ENCODE data around the gene AP5Z1. TPM values are rescaled to one million over a fixed set of nuclear protein-coding genes. Genes with fewer than 3 reads are reported as not detected.

AP5Z1 gene
- total RNA-seq, 2 experiments from 2014 or later = 21.6 to 24.1 TPM

GRCh38 chr7:4762121-4763055, 13.0 kb upstream of the AP5Z1 start:
- POLR2A ChIA-PET = no interaction called here
- no peak for DNase-seq
- intact Hi-C loops (cut with micrococcal nuclease) = no loop called here
- Mint-ChIP-seq H3K27me3 (no peaks in the 10 kb centered on the region), H3K4me3 (no peak overlapping the region), H3K9me3 (no peaks in the 10 kb centered on the region), H3K27ac (no peak overlapping the region), H3K4me1 (ENCODE audit: low read depth) (no peaks in the 10 kb centered on the region), H3K36me3 (peaks cover 21% of the 10 kb centered on the region)
- CTCF ChIA-PET = no interaction called here

GRCh38 chr7:4763091-4763793, 12.2 kb upstream of the AP5Z1 start:
- Mint-ChIP-seq H3K4me3 (no peak overlapping the region), H3K27ac (no peak overlapping the region), H3K36me3 (peaks cover 24% of the 10 kb centered on the region), H3K9me3 (no peaks in the 10 kb centered on the region), H3K4me1 (ENCODE audit: low read depth) (no peaks in the 10 kb centered on the region), H3K27me3 (no peaks in the 10 kb centered on the region)
- intact Hi-C loops (cut with micrococcal nuclease) = no loop called here
- no peak for DNase-seq
- POLR2A ChIA-PET = no interaction called here
- CTCF ChIA-PET = no interaction called here

DNA sequence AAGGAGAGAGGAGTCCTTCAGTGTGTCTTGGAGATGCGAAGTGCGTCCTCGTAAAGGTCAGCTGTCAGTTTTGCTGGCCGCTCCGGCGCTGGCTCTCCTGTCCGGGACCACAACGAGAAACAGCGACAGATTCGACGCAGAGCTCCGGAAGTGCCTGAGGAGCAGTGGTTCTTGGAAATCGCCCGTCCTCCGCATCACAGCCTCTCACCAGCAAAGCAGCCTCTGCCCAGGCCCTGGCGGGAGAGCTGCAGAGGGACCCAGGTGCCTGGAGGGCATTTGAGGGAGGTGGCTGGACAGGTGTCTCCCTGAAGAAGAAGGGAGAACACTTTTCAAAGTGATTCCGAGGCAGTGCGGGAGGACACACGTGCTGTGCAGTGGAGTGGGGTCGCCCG, 11.6 kb upstream of the AP5Z1 start:
- CTCF ChIA-PET = no interaction called here
- Mint-ChIP-seq H3K4me3 (no peak overlapping the region), H3K9me3 (no peaks in the 10 kb centered on the region), H3K4me1 (ENCODE audit: low read depth) (no peaks in the 10 kb centered on the region), H3K36me3 (peaks cover 24% of the 10 kb centered on the region), H3K27me3 (no peaks in the 10 kb centered on the region), H3K27ac (no peak overlapping the region)
- intact Hi-C loops (cut with micrococcal nuclease) = no loop called here
- POLR2A ChIA-PET = no interaction called here
- no peak for DNase-seq

DNA sequence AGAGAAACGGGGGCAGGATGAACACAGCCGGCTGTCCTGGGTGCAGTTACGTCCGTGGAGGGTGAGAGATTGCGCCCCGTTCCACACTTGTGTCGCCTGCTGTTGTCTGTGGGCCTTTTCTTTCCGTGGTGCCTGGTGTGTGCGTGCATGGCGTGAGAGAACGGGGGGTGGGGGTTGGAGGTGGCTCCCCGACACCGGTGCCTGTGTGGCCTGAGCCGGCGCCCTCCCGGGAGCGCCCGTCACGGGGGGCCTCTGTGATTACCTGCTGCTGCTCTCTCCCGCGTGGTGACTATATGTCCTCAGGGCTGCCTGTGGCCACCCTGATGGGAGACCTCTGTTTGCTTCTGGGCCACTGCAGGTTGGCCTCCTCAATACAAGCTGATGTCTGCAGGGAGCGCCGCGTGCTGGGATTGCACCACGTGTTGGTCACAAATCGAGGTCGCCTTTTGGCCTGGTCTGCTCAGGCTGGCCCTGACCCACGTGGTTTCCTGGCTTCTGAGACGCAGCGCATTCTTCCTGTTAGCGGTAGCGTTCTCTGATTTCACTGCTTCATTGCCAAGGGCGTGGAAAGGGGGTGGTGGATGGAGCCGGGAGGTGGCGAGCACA, 10.9 kb upstream of the AP5Z1 start:
- no peak overlapping the region for H3K27ac Mint-ChIP-seq
- intact Hi-C loops (cut with micrococcal nuclease) = no loop called here
- no peaks in the 10 kb centered on the region for H3K9me3 Mint-ChIP-seq
- H3K27me3 Mint-ChIP-seq = no peaks in the 10 kb centered on the region
- POLR2A ChIA-PET = no interaction called here
- CTCF ChIA-PET = no interaction called here
- H3K4me1 Mint-ChIP-seq (ENCODE audit: low read depth) = no peaks in the 10 kb centered on the region
- peaks cover 24% of the 10 kb centered on the region for H3K36me3 Mint-ChIP-seq
- H3K4me3 Mint-ChIP-seq = no peak overlapping the region
- DNase-seq = no peak

DNA sequence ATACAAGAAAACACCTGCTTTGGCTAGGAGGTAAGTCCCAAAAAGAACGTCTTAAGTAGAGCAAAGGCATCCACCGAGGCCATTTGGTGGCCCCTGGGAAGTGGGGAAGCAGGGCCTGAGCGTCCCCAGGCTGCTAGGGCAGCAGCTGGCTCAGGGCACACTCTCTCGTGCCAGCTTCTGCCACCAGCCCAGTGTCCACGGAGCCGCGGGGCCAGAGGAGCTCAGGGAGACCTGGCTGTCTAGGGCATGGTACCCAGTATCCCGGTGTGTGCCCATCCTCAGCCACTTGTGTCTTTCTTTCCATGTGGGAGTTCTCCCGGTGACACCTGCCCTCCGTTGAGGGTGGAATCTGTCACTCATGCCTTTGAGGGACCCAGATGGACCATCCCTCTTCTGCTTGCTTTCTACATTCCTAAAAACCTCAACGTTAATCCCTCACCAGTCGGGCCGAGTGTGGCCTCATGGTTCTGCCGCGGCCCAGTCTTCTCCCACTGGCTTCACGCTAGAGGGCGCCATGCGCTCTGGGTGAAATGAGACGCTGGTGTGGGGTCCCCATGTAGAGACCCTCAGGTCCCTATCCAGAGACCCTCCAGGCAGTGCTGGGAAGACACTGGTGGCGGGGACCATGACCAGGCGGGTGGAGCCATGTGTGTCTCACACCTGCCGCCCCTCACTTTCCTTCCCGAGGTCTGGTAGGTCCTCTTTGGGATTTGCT, 9.5 kb upstream of the AP5Z1 start:
- ChIA-PET CTCF (no interaction called here), POLR2A (no interaction called here)

GRCh38 chr7:4766666-4767519, 8.5 kb upstream of the AP5Z1 start:
- no peak for DNase-seq
- no peak overlapping the region for H3K4me3 Mint-ChIP-seq
- ChIA-PET POLR2A (no interaction called here), CTCF (no interaction called here)
- no peaks in the 10 kb centered on the region for H3K9me3 Mint-ChIP-seq
- no peak overlapping the region for H3K27ac Mint-ChIP-seq
- H3K27me3 Mint-ChIP-seq = no peaks in the 10 kb centered on the region
- intact Hi-C loops (cut with micrococcal nuclease) = no loop called here
- peaks cover 15% of the 10 kb centered on the region for H3K36me3 Mint-ChIP-seq
- H3K4me1 Mint-ChIP-seq (ENCODE audit: low read depth) = no peaks in the 10 kb centered on the region

More for the DNA sequence above, 9.5 kb upstream of the AP5Z1 start:
- H3K4me3 Mint-ChIP-seq = no peak overlapping the region
- H3K27me3 Mint-ChIP-seq = no peaks in the 10 kb centered on the region
- no peak for DNase-seq
- no peak overlapping the region for H3K27ac Mint-ChIP-seq
- peaks cover 20% of the 10 kb centered on the region for H3K36me3 Mint-ChIP-seq
- intact Hi-C loops (cut with micrococcal nuclease) = no loop called here
- H3K9me3 Mint-ChIP-seq = no peaks in the 10 kb centered on the region
- no peaks in the 10 kb centered on the region for H3K4me1 Mint-ChIP-seq (ENCODE audit: low read depth)

DNA sequence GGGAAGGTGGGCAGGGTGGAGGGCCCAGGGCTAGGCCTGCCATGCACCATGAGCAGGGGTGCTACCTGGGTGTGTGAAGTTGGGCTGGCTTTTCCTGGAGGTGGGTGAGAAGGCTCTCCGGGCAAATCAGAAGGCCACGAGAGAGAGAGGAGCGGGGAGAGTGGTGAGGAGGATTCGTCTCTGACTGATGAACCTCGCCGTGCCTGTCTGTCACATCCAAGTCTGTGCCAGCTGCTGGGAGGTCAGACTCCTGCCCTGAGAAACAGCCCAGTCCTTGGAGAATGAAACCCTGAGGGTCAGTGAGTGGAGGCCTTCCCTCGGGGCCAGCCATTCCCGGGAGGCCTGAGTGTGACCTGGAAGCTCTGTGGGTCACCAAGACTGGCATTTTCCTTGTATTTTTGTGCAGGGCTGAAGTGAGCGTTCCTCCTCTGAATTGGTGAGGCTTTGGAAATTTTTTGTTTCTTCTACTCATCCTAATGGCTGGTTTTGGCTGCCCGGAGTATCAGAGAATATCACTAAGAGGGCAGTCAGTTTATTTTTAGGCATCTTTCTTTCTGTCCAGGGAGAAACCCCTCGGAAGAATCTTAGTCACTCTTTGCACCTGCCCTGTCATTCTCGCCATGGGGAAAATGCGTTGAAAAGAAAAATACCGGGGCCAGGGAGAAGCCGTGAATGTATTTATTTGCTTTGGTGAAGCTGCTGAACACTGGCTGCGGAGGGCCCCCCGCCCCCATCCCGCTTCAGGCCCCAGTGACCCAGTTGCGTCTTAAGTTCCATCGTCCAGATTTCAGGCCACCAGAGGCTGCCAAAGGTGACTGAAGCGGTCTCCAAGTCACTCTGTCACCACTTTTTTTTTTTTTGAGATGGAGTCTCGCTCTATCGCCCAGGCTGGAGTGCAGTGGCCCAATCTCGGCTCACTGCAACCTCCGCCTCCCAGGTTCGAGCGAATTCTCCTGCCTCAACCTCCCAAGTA, 6.5 kb upstream of the AP5Z1 start:
- POLR2A ChIA-PET = no interaction called here

GRCh38 chr7:4769761-4770160, 5.7 kb upstream of the AP5Z1 start:
- POLR2A ChIA-PET = no interaction called here
- CTCF ChIA-PET = no interaction called here
- peaks cover 9% of the 10 kb centered on the region for H3K36me3 Mint-ChIP-seq
- H3K9me3 Mint-ChIP-seq = no peaks in the 10 kb centered on the region
- intact Hi-C loops (cut with micrococcal nuclease) = no loop called here
- H3K27ac Mint-ChIP-seq = no peak overlapping the region
- DNase-seq = no peak
- H3K4me3 Mint-ChIP-seq = no peak overlapping the region
- no peaks in the 10 kb centered on the region for H3K27me3 Mint-ChIP-seq
- H3K4me1 Mint-ChIP-seq (ENCODE audit: low read depth) = peaks cover 11% of the 10 kb centered on the region

More for the DNA sequence above, 6.5 kb upstream of the AP5Z1 start:
- Mint-ChIP-seq H3K4me1 (ENCODE audit: low read depth) (peaks cover 3% of the 10 kb centered on the region), H3K27me3 (no peaks in the 10 kb centered on the region), H3K27ac (no peak overlapping the region), H3K36me3 (peaks cover 10% of the 10 kb centered on the region), H3K9me3 (no peaks in the 10 kb centered on the region), H3K4me3 (no peak overlapping the region)
- DNase-seq = no peak
- CTCF ChIA-PET = no interaction called here
- intact Hi-C loops (cut with micrococcal nuclease) = no loop called here

- Mint-ChIP-seq H3K9me3 (no peaks in the 10 kb centered on the region), H3K27me3 (no peaks in the 10 kb centered on the region), H3K27ac (no peak overlapping the region), H3K4me1 (ENCODE audit: low read depth) (peaks cover 15% of the 10 kb centered on the region), H3K36me3 (peaks cover 9% of the 10 kb centered on the region), H3K4me3 (no peak overlapping the region)
- DNase-seq = no peak
- POLR2A ChIA-PET = no interaction called here
- intact Hi-C loops (cut with micrococcal nuclease) = no loop called here
- CTCF ChIA-PET = no interaction called here
Measured at GRCh38 chr7:4770886-4771285, 4.5 kb upstream of the AP5Z1 start.

- H3K9me3 Mint-ChIP-seq = no peaks in the 10 kb centered on the region
- POLR2A ChIA-PET = no interaction called here
- no peak for DNase-seq
- H3K27me3 Mint-ChIP-seq = no peaks in the 10 kb centered on the region
- H3K4me1 Mint-ChIP-seq (ENCODE audit: low read depth) = peaks cover 22% of the 10 kb centered on the region
- intact Hi-C loops (cut with micrococcal nuclease) = no loop called here
- CTCF ChIA-PET = interaction anchor here (0.6 kb wide), 1 partner anchor 10 kb away, joined by 3 read pairs; no protein-coding TSS in a partner anchor
- no peak overlapping the region for H3K4me3 Mint-ChIP-seq
- no peak overlapping the region for H3K27ac Mint-ChIP-seq
- H3K36me3 Mint-ChIP-seq = peaks cover 7% of the 10 kb centered on the region
Measured at GRCh38 chr7:4771737-4772136, 3.7 kb upstream of the AP5Z1 start.

DNA sequence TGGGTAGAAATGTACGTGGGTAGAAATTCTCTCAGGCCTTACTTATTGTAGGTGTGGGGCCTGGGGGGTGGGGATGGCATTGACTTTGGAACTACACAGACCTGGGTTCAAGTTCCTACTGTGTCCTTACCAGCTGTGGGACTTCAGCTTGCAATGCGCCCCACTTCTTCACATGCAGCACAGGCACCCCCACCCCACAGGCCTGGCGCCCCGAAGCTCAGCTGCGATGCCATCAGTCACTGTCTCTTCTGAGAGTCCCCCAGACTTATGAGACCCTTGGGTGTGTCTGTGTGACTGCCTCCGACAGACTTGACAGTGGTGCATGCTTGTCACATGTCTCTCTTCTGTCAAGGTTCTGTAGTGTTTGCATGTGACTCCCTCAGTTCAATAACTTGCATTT, 3.1 kb upstream of the AP5Z1 start:
- ChIA-PET CTCF (interaction anchor here (0.6 kb wide), 1 partner anchor 11 kb away, joined by 3 read pairs; no protein-coding TSS in a partner anchor), POLR2A (no interaction called here)
- Mint-ChIP-seq H3K4me1 (ENCODE audit: low read depth) (peaks cover 26% of the 10 kb centered on the region), H3K9me3 (no peaks in the 10 kb centered on the region), H3K4me3 (no peak overlapping the region), H3K36me3 (peaks cover 8% of the 10 kb centered on the region), H3K27ac (no peak overlapping the region), H3K27me3 (no peaks in the 10 kb centered on the region)
- intact Hi-C loops (cut with micrococcal nuclease) = no loop called here
- DNase-seq = no peak
